H1 (cell line): ENCODE data around the gene IFITM2. TPM values are rescaled to one million over a fixed set of nuclear protein-coding genes. Genes with fewer than 3 reads are reported as not detected.
A peak's percentile ranks its signal among the peaks of the same experiment; 100 is the strongest.

Source experiments
- CTCF ChIA-PET: fragments of 300-600 bp; sonication (Branson Sonifier 250); formaldehyde crosslinking; loops from one replicate; lab custom pipeline; 2021; ENCODE audit not compliant: partially characterized antibody; lab: Charles Lee
- POLR2A ChIA-PET: fragments of 300-600 bp; sonication (Branson Sonifier 250); formaldehyde crosslinking; loops from one replicate; lab custom pipeline; 2021; ENCODE audit warnings: inconsistent platforms; ENCODE audit not compliant: partially characterized antibody; lab: Charles Lee
- DNase-seq, 2 experiments: peaks; one replicate each; pipeline versions ENCODE4 v3.0.0 to v3.0.0-alpha.2; 2010 to 2022; ENCODE audit warnings: low spot score in 2 of 2, low read depth in 1 of 2, mixed read lengths in 1 of 2
- FAIRE-seq: peaks from 2 replicates; lab custom pipeline; 2011; peaks lifted over from hg19 to GRCh38; lab: Jason Lieb, UNC
- H2AFZ ChIP-seq: 2 replicates; pipeline ENCODE4 v1.8.1; 2012; ENCODE audit warnings: low read length, inconsistent platforms
- H2AK5ac ChIP-seq: 2 replicates; pipeline ENCODE4 v1.6.1; 2013; ENCODE audit warnings: low read depth, low read length
- H2BK120ac ChIP-seq: replicated peaks from 2 replicates; pipeline ENCODE3; 2013; ENCODE audit warnings: low read depth, low read length, inconsistent platforms
- H2BK12ac ChIP-seq: 2 replicates; pipeline ENCODE4 v1.6.1; 2013; ENCODE audit warnings: low read depth, low read length
- H2BK15ac ChIP-seq: 2 replicates; pipeline ENCODE4 v1.6.1; 2013; ENCODE audit warnings: low read length
- H2BK20ac ChIP-seq: 2 replicates; pipeline ENCODE4 v1.6.1; 2013; ENCODE audit warnings: low read length
- H2BK5ac ChIP-seq: 2 replicates; pipeline ENCODE4 v1.6.1; 2013; ENCODE audit warnings: low read depth, low read length
- H3K14ac ChIP-seq: 2 replicates; pipeline ENCODE4 v1.6.1; 2013; ENCODE audit warnings: inconsistent platforms; ENCODE audit not compliant: insufficient read length
- H3K18ac ChIP-seq: 2 replicates; pipeline ENCODE4 v1.6.1; 2013; ENCODE audit warnings: low read length; ENCODE audit errors: extremely low read depth
- H3K23ac ChIP-seq: 2 replicates; pipeline ENCODE4 v1.6.1; 2013; ENCODE audit warnings: inconsistent platforms; ENCODE audit not compliant: insufficient read length
- H3K23me2 ChIP-seq: 2 replicates; pipeline ENCODE4 v1.6.1; 2013; ENCODE audit warnings: low read depth, low read length
- H3K27ac ChIP-seq: 2 replicates; pipeline ENCODE4 v1.6.1; 2011; ENCODE audit warnings: low read depth, low read length, inconsistent platforms
- H3K27me3 ChIP-seq, 4 experiments: replicated peaks in 1 of 4; 1 replicate in 1 of 4; 2 replicates in 3 of 4; pipeline versions ENCODE4 v1.6.1 to v1.8.1; 2011 to 2013; ENCODE audit warnings: low read length in 3 of 4, mild to moderate bottlenecking in 3 of 4, inconsistent platforms in 2 of 4, mixed read lengths in 2 of 4, moderate library complexity in 1 of 4; ENCODE audit not compliant: control insufficient read depth in 3 of 4, insufficient read depth in 3 of 4; ENCODE audit errors: extremely low read depth in 1 of 4
- H3K36me3 ChIP-seq, 4 experiments: 2 replicates each; pipeline versions ENCODE4 v1.6.1 to v1.8.1; 2011 to 2013; ENCODE audit warnings: mild to moderate bottlenecking in 4 of 4, low read length in 3 of 4, moderate library complexity in 2 of 4, control low read depth in 1 of 4, inconsistent platforms in 1 of 4; ENCODE audit not compliant: insufficient read depth in 4 of 4, control insufficient read depth in 2 of 4
- H3K4ac ChIP-seq: replicated peaks from 2 replicates; pipeline ENCODE3; 2013; ENCODE audit warnings: low read length, low read depth, mixed read lengths, inconsistent platforms; ENCODE audit not compliant: insufficient read length
- H3K4me1 ChIP-seq, 4 experiments: replicated peaks in 1 of 4; 1 replicate in 1 of 4; 2 replicates in 3 of 4; pipeline versions ENCODE4 v1.6.1 to v1.8.1; 2011 to 2013; ENCODE audit warnings: low read length in 3 of 4, inconsistent platforms in 2 of 4, mixed read lengths in 1 of 4; ENCODE audit not compliant: insufficient read depth in 4 of 4, control insufficient read depth in 3 of 4
- H3K4me2 ChIP-seq, 2 experiments: 2 replicates each; pipeline versions ENCODE4 v1.6.1 to v1.8.1; 2011 to 2013; ENCODE audit warnings: low read depth in 2 of 2, low read length in 2 of 2, control low read depth in 1 of 2, inconsistent platforms in 1 of 2, mild to moderate bottlenecking in 1 of 2; ENCODE audit not compliant: insufficient read depth in 1 of 2
- H3K4me3 ChIP-seq, 4 experiments: fragments of 200-600, 300-600 bp in 1 of 4; sonication (generic), shearing (Covaris generic), sonication (Bioruptor Twin) in 1 of 4; 2 replicates each; pipeline versions ENCODE4 v1.5.1 to v1.8.1; 2011 to 2016; ENCODE audit warnings: low read length in 4 of 4, low read depth in 3 of 4, control low read depth in 2 of 4, inconsistent platforms in 2 of 4, mild to moderate bottlenecking in 2 of 4, mixed read lengths in 1 of 4, moderate library complexity in 1 of 4; ENCODE audit not compliant: insufficient read depth in 2 of 4; ENCODE audit errors: extremely low read depth in 1 of 4
- H3K56ac ChIP-seq: replicated peaks from 2 replicates; pipeline ENCODE3; 2013; ENCODE audit warnings: low read depth, mild to moderate bottlenecking, mixed read lengths, low read length, inconsistent platforms; ENCODE audit not compliant: insufficient read length
- H3K79me1 ChIP-seq: 2 replicates; pipeline ENCODE4 v1.6.1; 2013; ENCODE audit warnings: low read depth, low read length, control low read depth
- H3K79me2 ChIP-seq, 2 experiments: 2 replicates each; pipeline versions ENCODE4 v1.6.1 to v1.8.1; 2012 to 2013; ENCODE audit warnings: low read length in 2 of 2, mild to moderate bottlenecking in 2 of 2, inconsistent platforms in 1 of 2; ENCODE audit not compliant: insufficient read depth in 2 of 2, control insufficient read depth in 1 of 2
- H3K9ac ChIP-seq, 4 experiments: replicated peaks in 1 of 4; 1 replicate in 1 of 4; 2 replicates in 3 of 4; pipeline versions ENCODE4 v1.6.1 to v1.8.1; 2011 to 2013; ENCODE audit warnings: low read depth in 3 of 4, low read length in 3 of 4, control low read depth in 2 of 4, mild to moderate bottlenecking in 2 of 4, moderate library complexity in 2 of 4, inconsistent platforms in 1 of 4; ENCODE audit errors: extremely low read depth in 1 of 4
- H3K9me3 ChIP-seq, 2 experiments: 2 replicates each; pipeline versions ENCODE4 v1.6.1 to v1.8.1; 2012 to 2013; ENCODE audit warnings: mild to moderate bottlenecking in 2 of 2, moderate library complexity in 2 of 2, control low read depth in 1 of 2, inconsistent platforms in 1 of 2, low read depth in 1 of 2, low read length in 1 of 2, mixed read lengths in 1 of 2; ENCODE audit not compliant: insufficient read depth in 2 of 2
- H4K20me1 ChIP-seq, 2 experiments: replicated peaks in 1 of 2; 2 replicates each; pipeline versions ENCODE3 to v1.8.1; 2011 to 2013; ENCODE audit warnings: inconsistent platforms in 2 of 2, low read length in 2 of 2, mild to moderate bottlenecking in 1 of 2; ENCODE audit not compliant: insufficient read depth in 2 of 2, control insufficient read depth in 1 of 2
- H4K5ac ChIP-seq: 2 replicates; pipeline ENCODE4 v1.6.1; 2013; ENCODE audit warnings: low read length, low read depth, mixed read lengths, inconsistent platforms; ENCODE audit not compliant: insufficient read length
- H4K8ac ChIP-seq: 2 replicates; pipeline ENCODE4 v1.8.0; 2013; ENCODE audit warnings: mild to moderate bottlenecking, moderate library complexity, low read length, inconsistent platforms; ENCODE audit not compliant: insufficient read depth; ENCODE audit errors: extremely low read depth
- H4K91ac ChIP-seq: replicated peaks from 2 replicates; pipeline ENCODE3; 2013; ENCODE audit warnings: low read length, mixed read lengths, inconsistent platforms; ENCODE audit not compliant: insufficient read length
- HDAC2 ChIP-seq, 2 experiments: fragments of 300-600 bp in 1 of 2; sonication (generic) in 1 of 2; IDR thresholded peaks; 2 replicates each; pipeline ENCODE4 v1.6.1; 2011 to 2012; ENCODE audit warnings: low read depth in 2 of 2, low read length in 2 of 2, mild to moderate bottlenecking in 2 of 2, moderate library complexity in 2 of 2, borderline replicate concordance in 1 of 2, inconsistent platforms in 1 of 2
- JUN ChIP-seq: IDR thresholded peaks from 2 replicates; pipeline ENCODE4 v1.6.1; 2011; ENCODE audit warnings: low read depth, mild to moderate bottlenecking, improper control_type of control experiment, low read length
- JUND ChIP-seq: IDR thresholded peaks from 2 replicates; pipeline ENCODE4 v1.6.1; 2011; ENCODE audit warnings: mild to moderate bottlenecking, improper control_type of control experiment, low read length
- MAFK ChIP-seq: IDR thresholded peaks from 2 replicates; pipeline ENCODE4 v1.6.1; 2012; ENCODE audit warnings: low read depth, mild to moderate bottlenecking, improper control_type of control experiment, low read length
- SIRT6 ChIP-seq: IDR thresholded peaks from one replicate; pipeline ENCODE4 v1.7.1; 2012; ENCODE audit warnings: low read length, inconsistent platforms
- SIX5 ChIP-seq: IDR thresholded peaks from 2 replicates; pipeline ENCODE4 v1.6.1; 2011; ENCODE audit warnings: mild to moderate bottlenecking, low read depth, low read length
- WGBS, 2 experiments: shearing (Covaris generic) in 1 of 2; methylation state at CpG; one replicate each; pipeline versions ENCODE4 v1.1.6 to v1.1.7; 2013 to 2015; ENCODE audit warnings: low lambda C conversion rate in 2 of 2, mixed read lengths in 2 of 2, inconsistent platforms in 1 of 2, low coverage in 1 of 2, missing lambda C conversion rate in 1 of 2; ENCODE audit not compliant: insufficient replicate concordance in 2 of 2, insufficient coverage in 1 of 2, insufficient read length in 1 of 2; ENCODE audit errors: extremely low coverage in 1 of 2, missing lambda C conversion rate in 1 of 2; 5-methylcytosine and 5-hydroxymethylcytosine counted together
- polyA plus RNA-seq, 7 experiments: library from polyadenylated mRNA; depleted of rRNA in 3 of 7; stranded (reverse) in 5 of 7; unstranded in 2 of 7; fragments of >200 nt in 5 of 7; fragments of 200-250 nt in 2 of 7; gene quantifications; 1 replicate in 5 of 7; 2 replicates in 1 of 7; 4 replicates in 1 of 7; pipeline versions ENCODE4 v1.2.1 to v1.2.3, GENCODE V29; 2011 to 2013; ENCODE audit warnings: missing spikeins in 2 of 7, mixed read lengths in 2 of 7
- total RNA-seq: library from RNA; stranded (reverse); fragmentation: NEBNext Ultra II Directional; extraction: Animal tissue kit (Norgen Biotek cat#: 25700); gene quantifications from 2 replicates; pipeline ENCODE4 v1.2.1, GENCODE V29; 2021

Gene IFITM2
- total and polyA plus RNA-seq, 2 of the 8 experiments (the other 6 are each of a cell fraction or from before 2014, with no cell fraction given): 399 to 764 TPM

GRCh38 chr11:316891-317301 lies 9.3 kb downstream of the IFITM2 start:
- Histone ChIP-seq H3K14ac (no peak overlapping the region), H3K27me3 (no peaks in the 10 kb centered on the region), H2AK5ac (no peak overlapping the region), H2BK5ac (no peak overlapping the region), H2AFZ (no peak overlapping the region), H3K4me3 (peak overlapping the region in 2 of 4 experiments; percentile 71 to 81; a peak in 5 of 8 replicates), H4K20me1 (peaks cover 0 to 5% of the 10 kb centered on the region in 2 experiments), H4K5ac (no peak overlapping the region), H2BK12ac (no peak overlapping the region), H3K36me3 (peaks cover 0 to 4% (median 0%) of the 10 kb centered on the region in 4 experiments; a peak in 1 of 8 replicates), H3K4ac (no peak overlapping the region), H3K9ac (no peak overlapping the region), H3K9me3 (no peaks in the 10 kb centered on the region), H4K91ac (no peak overlapping the region), H3K4me2 (peak overlapping the region; percentile 75 to 89), H4K8ac (no peak overlapping the region), H3K23ac (no peak overlapping the region), H3K18ac (no peak overlapping the region), H2BK15ac (no peak overlapping the region), H2BK120ac (no peak overlapping the region), H2BK20ac (no peak overlapping the region), H3K4me1 (peaks cover 9 to 46% (median 33%) of the 10 kb centered on the region in 4 experiments), H3K79me2 (peaks cover 0 to 21% of the 10 kb centered on the region in 2 experiments; a peak in 2 of 4 replicates), H3K79me1 (no peaks in the 10 kb centered on the region), H3K56ac (no peak overlapping the region), H3K27ac (no peak overlapping the region), H3K23me2 (peaks cover 18% of the 10 kb centered on the region; the same call in 1 of the 2 replicates)
- POLR2A ChIA-PET: interaction anchor here (0.7 to 4.0 kb wide), 18 partner anchors 10 to 109 kb away, joined by 3 to 33 read pairs (median 4); partner anchors contain the start of genes BET1L, IFITM2 and RIC8A
- 31% methylated on average over 7 of the region's 7 CpGs; no CpG with 5 or more reads in 1 of the 2 experiments for WGBS, 2 experiments
- CTCF ChIA-PET: interaction anchor here (0.6 to 4.2 kb wide), 23 partner anchors 8 to 88 kb away, joined by 3 to 33 read pairs (median 5); partner anchors contain the start of genes IFITM2 and IFITM5
- DNase-seq: no peak
- FAIRE-seq: no peak
- no peak for TF ChIP-seq SIX5
- TF ChIP-seq MAFK: no peak
- TF ChIP-seq HDAC2 (IDR thresholded peaks at IDR 0.05; ENCODE audit: borderline replicate concordance in 1 of 2, low read depth in 2 of 2, low read length in 2 of 2): no peak
- TF ChIP-seq SIRT6: no peak
- TF ChIP-seq JUND: no peak
- no peak for TF ChIP-seq JUN
